GM19328 (cell line): Measurements from ENCODE around the gene ATRN.
"Not testable (repeated sequence)": the region's sequence is repeated elsewhere in the genome, so short reads cannot be mapped to it uniquely, and the experiment has no call there.

Source experiments
- ATAC-seq: cut with Tn5 transposase; IDR thresholded peaks from one replicate; pipeline ENCODE4 v1.9.1; 2021; ENCODE audit warnings: mild to moderate bottlenecking, moderate library complexity; ENCODE audit not compliant: unreplicated experiment

Gene ATRN

DNA sequence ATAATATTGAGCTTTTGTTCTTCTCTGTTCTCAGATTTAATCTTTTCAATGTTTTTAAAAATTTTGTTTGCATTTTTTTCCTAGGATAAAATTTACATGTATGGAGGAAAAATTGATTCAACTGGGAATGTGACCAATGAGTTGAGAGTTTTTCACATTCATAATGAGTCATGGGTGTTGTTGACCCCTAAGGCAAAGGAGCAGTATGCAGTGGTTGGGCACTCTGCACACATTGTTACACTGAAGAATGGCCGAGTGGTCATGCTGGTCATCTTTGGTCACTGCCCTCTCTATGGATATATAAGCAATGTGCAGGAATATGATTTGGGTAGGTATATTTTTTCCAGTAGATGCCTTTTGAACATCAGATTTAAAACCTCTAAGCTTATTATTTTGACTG lies 89.8 kb downstream of the ATRN start:
- ATAC-seq = no peak

DNA sequence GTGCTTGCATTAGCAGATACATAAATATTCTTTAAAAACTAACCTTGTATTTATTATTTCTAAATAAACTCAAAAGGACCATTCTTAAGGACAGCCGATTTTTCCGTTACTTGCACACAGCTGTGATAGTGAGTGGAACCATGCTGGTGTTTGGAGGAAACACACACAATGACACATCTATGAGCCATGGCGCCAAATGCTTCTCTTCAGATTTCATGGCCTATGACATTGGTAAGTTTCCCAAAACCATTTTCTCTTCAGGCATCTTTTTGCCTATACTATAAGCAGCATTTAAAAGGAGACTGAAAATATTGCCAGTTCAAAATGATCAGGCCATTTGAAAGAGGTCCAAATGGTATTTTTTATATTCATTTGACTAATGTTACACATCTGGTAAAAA lies 92.3 kb downstream of the ATRN start:
- no peak for ATAC-seq

DNA sequence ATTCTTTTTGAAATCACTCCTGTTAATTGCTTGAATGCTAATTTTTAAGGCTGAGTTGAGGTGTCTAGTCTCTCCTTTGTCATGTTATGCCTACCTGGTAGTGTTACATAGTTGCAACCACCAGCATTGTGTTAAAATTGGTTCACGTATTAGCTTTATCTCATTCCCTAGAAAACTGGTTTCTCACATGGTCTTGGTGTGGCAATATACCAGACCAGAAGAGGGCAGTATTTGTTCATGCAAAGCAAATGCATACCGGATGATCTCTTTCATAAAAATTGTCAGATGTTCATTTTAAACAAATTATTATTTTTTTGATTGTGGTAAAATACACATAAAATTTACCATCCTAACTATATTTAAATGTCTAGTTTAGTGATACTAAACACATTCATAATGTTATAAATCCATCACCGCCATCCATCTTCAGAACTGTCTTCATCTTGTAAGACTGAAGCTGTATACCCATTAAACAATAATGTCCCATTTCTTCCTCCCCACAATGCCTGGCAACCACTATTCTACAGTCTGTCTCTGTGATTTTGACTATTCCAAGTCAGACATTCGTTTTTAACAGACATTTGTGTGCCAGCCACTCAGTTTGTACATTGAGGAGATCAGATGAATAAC lies 92.8 kb downstream of the ATRN start:
- ATAC-seq = no peak

DNA sequence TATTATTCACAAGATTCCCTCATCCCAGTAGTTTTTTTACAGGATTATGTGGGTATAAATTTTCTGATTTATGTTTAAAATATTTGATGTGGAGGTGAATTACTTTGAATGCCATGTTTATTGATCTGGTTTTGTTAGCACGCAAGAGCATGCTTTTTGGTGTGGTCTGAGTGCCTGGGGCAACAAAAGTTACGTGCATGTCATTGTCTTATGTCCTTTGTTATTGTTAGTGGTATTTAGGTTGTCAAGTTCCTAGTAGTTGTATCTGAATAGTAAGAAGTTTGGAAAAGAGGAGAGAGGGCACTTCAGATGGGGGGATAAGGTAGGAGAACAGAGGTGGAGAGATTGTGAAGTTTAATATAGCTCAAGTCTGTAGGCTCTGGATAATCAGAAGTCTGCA lies 95.0 kb downstream of the ATRN start:
- ATAC-seq = no peak

GRCh38 chr20:3572151-3572550 lies 101.3 kb downstream of the ATRN start:
- ATAC-seq = no peak

DNA sequence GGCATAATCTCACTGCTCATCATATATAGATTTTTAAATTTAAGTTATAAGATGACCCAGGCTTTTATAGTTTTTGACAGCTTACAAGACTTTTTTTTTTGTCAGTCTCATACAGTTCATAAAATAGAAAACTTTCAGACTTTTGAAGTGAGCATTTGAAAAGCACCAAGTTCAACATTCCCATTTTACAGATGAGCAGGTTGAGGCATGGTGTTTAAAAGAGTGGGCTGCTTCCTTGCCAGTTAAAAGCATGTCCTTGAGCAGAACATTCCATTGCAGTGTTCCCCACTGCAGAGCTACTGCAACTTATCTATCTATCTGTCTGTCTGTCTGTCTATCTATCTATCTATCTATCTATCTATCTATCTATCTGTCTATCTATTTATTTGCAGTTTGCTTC lies 105.5 kb downstream of the ATRN start:
- no peak for ATAC-seq

- ATAC-seq = no peak
Measured at GRCh38 chr20:3577366-3577765, 106.5 kb downstream of the ATRN start.

DNA sequence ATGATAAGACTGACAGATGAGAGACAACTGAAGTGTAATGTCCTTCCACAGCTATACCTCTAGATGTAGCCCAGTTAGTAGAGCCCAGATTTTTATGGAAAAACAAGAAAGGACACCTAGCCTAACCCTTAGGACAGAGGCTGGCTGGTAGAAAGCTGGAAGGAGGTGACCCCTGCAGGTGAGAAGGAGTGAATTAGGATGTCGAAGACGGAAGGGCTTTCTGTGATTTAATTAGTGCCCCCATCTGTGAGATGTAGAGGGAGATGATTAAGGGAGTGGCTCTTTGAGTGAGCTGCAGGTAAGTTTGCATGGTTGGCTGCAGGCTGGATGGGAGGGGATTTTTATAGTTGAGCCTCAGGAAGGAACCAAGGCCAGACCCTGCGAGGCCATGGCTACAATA lies 109.6 kb downstream of the ATRN start:
- no peak for ATAC-seq

DNA sequence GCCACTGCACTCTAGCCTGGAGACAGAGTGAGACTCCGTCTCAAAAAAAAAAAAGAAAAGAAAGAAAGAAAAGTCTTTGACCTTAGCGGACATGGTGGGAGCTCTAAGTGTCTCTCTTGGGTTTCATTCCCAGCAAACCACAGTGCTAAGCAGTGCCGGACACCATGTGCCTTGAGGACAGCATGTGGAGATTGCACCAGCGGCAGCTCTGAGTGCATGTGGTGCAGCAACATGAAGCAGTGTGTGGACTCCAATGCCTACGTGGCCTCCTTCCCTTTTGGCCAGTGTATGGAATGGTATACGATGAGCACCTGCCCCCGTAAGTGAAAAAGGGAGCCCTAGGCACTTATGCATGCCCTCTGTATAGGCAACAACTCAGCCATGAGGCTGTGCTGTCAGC lies 112.9 kb downstream of the ATRN start:
- no peak for ATAC-seq

GRCh38 chr20:3586093-3586492 lies 115.3 kb downstream of the ATRN start:
- ATAC-seq = no peak

- no peak for ATAC-seq
Measured at GRCh38 chr20:3590164-3590563, 119.3 kb downstream of the ATRN start.

DNA sequence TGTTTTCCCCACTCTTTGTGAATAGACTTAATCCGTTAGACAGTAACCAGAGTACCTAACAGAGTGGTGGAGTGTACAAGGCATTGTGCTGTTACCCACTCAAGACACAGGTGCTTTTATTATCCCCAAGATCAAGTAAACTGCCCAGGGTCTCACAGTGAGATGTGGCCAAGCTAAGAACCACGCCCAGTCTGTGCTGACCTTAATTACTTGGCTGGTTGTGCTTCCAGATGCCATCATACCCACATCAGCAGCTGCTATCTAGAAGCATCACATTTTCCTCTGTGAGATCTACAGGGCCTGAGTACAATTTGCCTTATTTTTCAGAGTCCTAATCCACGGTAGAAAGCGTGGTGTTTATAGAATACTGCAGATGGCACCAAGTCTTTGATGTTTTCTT lies 122.1 kb downstream of the ATRN start:
- ATAC-seq = no peak

GRCh38 chr20:3595541-3595940 lies 124.7 kb downstream of the ATRN start:
- no peak for ATAC-seq

- ATAC-seq = no peak
Measured at GRCh38 chr20:3603108-3603507, 132.3 kb downstream of the ATRN start.

DNA sequence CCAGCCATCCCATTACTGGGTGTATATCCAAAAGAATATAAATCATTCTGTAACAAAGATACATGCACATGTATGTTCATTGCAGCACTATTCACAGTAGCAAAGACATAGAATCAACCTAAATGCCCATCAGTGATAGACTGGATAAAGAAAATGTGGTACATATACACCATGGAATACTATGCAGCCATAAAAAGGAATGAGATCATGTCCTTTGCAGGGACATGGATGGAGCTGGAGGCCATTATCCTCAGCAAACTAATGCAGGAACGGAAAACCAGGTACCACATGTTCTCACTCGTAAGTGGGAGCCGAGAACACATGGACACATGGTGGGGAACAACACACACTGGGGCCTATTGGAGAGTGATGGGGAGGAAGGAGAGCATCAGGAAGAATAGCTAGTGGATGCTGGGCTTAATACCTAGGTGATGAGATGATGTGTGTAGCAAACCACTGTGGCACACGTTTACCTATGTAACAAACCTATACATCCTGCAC lies 134.6 kb downstream of the ATRN start:
- not testable (repeated sequence) for ATAC-seq

DNA sequence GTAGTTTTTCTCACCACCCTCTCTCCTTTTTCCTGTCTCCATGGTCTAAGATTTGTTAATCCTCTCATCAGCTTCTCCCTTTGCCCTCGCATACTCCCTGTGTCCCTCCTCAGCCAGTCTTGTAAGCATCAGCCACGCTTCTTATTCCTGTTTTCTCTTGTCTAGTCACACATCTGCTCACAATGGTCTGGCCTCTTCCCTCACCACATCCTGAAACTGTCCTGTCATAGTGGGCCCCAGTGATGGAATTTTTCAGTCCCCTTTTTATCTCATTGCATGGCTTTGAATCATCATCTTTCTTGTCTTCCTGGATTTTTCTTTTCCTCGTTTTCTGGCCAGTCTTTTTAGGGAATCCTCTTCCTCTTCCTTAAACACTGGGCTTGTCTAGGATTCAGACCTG lies 135.2 kb downstream of the ATRN start:
- ATAC-seq = no peak

DNA sequence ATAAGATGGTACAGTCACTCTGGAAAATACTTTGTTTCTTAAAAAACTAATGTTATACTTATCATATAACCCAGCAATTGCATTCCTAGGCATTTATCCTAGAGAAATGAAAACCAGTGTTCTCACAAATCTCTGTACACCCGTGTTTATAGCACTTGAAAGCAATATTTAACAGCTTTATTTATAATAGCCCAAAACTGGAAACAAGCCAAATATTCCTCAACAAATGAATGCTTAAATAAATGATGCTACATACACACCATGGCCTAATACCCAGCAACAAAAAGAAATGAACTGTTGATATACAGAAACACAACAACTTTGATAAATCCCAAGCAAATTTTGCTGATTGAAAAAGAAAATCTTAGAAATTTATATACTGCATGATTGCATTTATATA lies 141.1 kb downstream of the ATRN start:
- ATAC-seq = no peak

GRCh38 chr20:3612795-3613572 lies 142.2 kb downstream of the ATRN start:
- ATAC-seq = no peak

GRCh38 chr20:3613821-3614440 lies 143.1 kb downstream of the ATRN start:
- ATAC-seq = no peak

DNA sequence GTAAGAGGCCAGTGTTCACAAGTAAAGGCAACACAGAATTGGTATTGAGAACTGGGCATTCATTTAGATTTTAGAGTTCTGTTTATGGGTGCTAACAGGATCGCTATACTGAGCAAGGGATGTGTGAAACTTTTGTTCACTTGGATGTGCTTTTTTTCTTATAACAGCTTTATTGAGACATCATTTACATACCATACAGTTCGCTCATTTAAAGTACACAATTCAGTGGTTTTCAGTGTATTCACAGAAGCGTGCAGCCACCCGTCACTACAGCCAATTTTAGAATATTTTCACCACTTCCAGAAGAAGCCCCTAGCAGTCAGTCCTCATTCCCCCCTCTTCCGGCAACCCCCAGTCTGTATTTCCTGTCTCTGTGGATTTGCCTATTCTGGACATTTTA lies 143.6 kb downstream of the ATRN start:
- ATAC-seq = no peak

GRCh38 chr20:3615171-3615840 lies 144.5 kb downstream of the ATRN start:
- not testable (repeated sequence) for ATAC-seq

GRCh38 chr20:3616250-3616649 lies 145.4 kb downstream of the ATRN start:
- no peak for ATAC-seq
